GM23248 (cell line): ENCODE data around the gene OR4D5. TPM values are rescaled to one million over a fixed set of nuclear protein-coding genes. Genes with fewer than 3 reads are reported as not detected.

Experiments
- DNase-seq: peaks from one replicate; pipeline ENCODE4 v3.0.0-alpha.2; 2015
- H2AFZ ChIP-seq: fragments of 200-600 bp; sonication (generic); 2 replicates; pipeline ENCODE4 v1.6.1; 2016; ENCODE audit warnings: antibody characterized with exemption
- H3F3A ChIP-seq: fragments of 200-600 bp; sonication (generic); 2 replicates; pipeline ENCODE4 v1.6.1; 2016; ENCODE audit warnings: mild to moderate bottlenecking, antibody characterized with exemption, mixed run types; ENCODE audit not compliant: insufficient read depth
- H3K27ac ChIP-seq: fragments of 200-600 bp; sonication (generic); 2 replicates; pipeline ENCODE4 v1.5.1; 2016; ENCODE audit warnings: mild to moderate bottlenecking
- H3K27me3 ChIP-seq: fragments of 200-600 bp; sonication (generic); replicated peaks from 2 replicates; pipeline ENCODE4 v1.6.1; 2016; ENCODE audit warnings: mild to moderate bottlenecking; ENCODE audit not compliant: insufficient read depth
- H3K36me3 ChIP-seq: fragments of 200-600 bp; sonication (generic); 2 replicates; pipeline ENCODE4 v1.6.1; 2016; ENCODE audit warnings: low read depth, mild to moderate bottlenecking
- H3K4me1 ChIP-seq: fragments of 200-600 bp; sonication (generic); 2 replicates; pipeline ENCODE4 v1.6.1; 2016; ENCODE audit warnings: mild to moderate bottlenecking; ENCODE audit not compliant: insufficient read depth
- H3K4me2 ChIP-seq: fragments of 200-600 bp; sonication (generic); one replicate; pipeline ENCODE4 v1.6.1; 2016; ENCODE audit warnings: mild to moderate bottlenecking; ENCODE audit not compliant: unreplicated experiment
- H3K4me3 ChIP-seq: fragments of 200-600 bp; sonication (generic); 2 replicates; pipeline ENCODE4 v1.5.1; 2016; ENCODE audit warnings: mild to moderate bottlenecking
- H3K79me2 ChIP-seq: fragments of 200-600 bp; sonication (generic); 2 replicates; pipeline ENCODE4 v1.6.1; 2016; ENCODE audit warnings: mild to moderate bottlenecking; ENCODE audit not compliant: insufficient read depth
- H3K9ac ChIP-seq: fragments of 200-600 bp; sonication (generic); 2 replicates; pipeline ENCODE4 v1.6.1; 2016; ENCODE audit warnings: mild to moderate bottlenecking
- H3K9me2 ChIP-seq: fragments of 200-600 bp; sonication (generic); 2 replicates; pipeline ENCODE4 v1.6.1; 2016; ENCODE audit warnings: mixed run types, mild to moderate bottlenecking, moderate library complexity; ENCODE audit not compliant: insufficient read depth
- H3K9me3 ChIP-seq: fragments of 200-600 bp; sonication (generic); one replicate; pipeline ENCODE4 v1.6.1; 2017; ENCODE audit warnings: low read depth
- H4K20me1 ChIP-seq: fragments of 200-600 bp; sonication (generic); 2 replicates; pipeline ENCODE4 v1.6.0; 2016; ENCODE audit not compliant: insufficient read depth
- EZH2 ChIP-seq: fragments of 200-600 bp; sonication (generic); IDR thresholded peaks from 2 replicates; pipeline ENCODE4 v1.6.1; 2018; ENCODE audit warnings: antibody characterized with exemption, mild to moderate bottlenecking; ENCODE audit not compliant: insufficient read depth, poor library complexity, severe bottlenecking
- EZH2phosphoT487 ChIP-seq: fragments of 200-600 bp; sonication (generic); IDR thresholded peaks from 2 replicates; pipeline ENCODE4 v1.6.1; 2018; ENCODE audit warnings: antibody characterized with exemption, moderate library complexity, mild to moderate bottlenecking, low read depth; ENCODE audit not compliant: insufficient read depth
- WGBS, 2 experiments: methylation state at CpG; one replicate each; pipeline ENCODE4 v1.1.6; 2015 to 2017; ENCODE audit warnings: low lambda C conversion rate in 2 of 2, low coverage in 1 of 2; ENCODE audit errors: missing lambda C conversion rate in 2 of 2; 5-methylcytosine and 5-hydroxymethylcytosine counted together
- in situ Hi-C: fragments of 300-500 bp; cut with MboI; formaldehyde crosslinking; loops from 2 replicates; pipeline ENCODE4 v1.15.0; 2020
- polyA plus RNA-seq: library from polyadenylated mRNA; unstranded; fragments of >200 nt; fragmentation: Nextera tagmentation; extraction: Ambion mirVana; gene quantifications from 2 replicates; pipeline ENCODE4 v1.2.1, GENCODE V29; 2016
- total RNA-seq: library from RNA; depleted of rRNA; stranded (reverse); fragments of >200 nt; shearing (Covaris generic); gene quantifications from 2 replicates; pipeline ENCODE4 v1.2.3, GENCODE V29; 2014; rRNA removed

Gene OR4D5
- not detected in 2 replicates for total RNA-seq
- polyA plus RNA-seq = not detected in 2 replicates

DNA sequence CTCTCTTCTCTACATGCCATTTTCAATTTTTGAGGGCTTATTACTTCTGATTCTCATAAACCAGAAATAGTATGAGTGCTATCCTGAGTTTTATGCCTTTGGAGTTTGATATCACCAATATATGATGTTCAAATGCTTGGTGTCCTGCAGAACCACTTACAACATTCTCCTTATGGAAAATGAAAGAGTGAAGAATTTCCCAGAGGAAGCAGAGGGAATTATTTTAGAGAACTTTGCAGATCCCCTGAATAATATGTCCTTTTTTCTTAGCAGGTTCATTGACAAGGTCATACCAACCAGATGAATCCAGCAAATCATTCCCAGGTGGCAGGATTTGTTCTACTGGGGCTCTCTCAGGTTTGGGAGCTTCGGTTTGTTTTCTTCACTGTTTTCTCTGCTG, at the start of gene OR4D5:
OR4D5 (plus strand) TSS at position 301 of the 400 bp plus-strand sequence; CDS start at position 301, 0 bp downstream.
- Histone ChIP-seq H3K79me2 (no peaks in the 10 kb centered on the region), H3K36me3 (no peaks in the 10 kb centered on the region), H2AFZ (no peak within 1 kb of the TSS), H3K4me2 (no peak within 1 kb of the TSS), H3K9me3 (no peaks in the 10 kb centered on the region), H3K4me1 (no peaks in the 10 kb centered on the region), H3K9ac (no peak within 1 kb of the TSS), H3K27me3 (no peaks in the 10 kb centered on the region), H3K9me2 (no peaks in the 10 kb centered on the region), H3F3A (no peaks in the 10 kb centered on the region), H3K4me3 (no peak within 1 kb of the TSS), H3K27ac (no peak within 1 kb of the TSS), H4K20me1 (no peaks in the 10 kb centered on the region)
- no peak for DNase-seq
- TF ChIP-seq EZH2phosphoT487 = no peak
- 12 to 20% methylated on average over 1 of the region's 1 CpG for WGBS, 2 experiments
- in situ Hi-C loops = no loop called here

GRCh38 chr11:123892031-123892430, 47.4 kb upstream of the OR4D5 start:
- Histone ChIP-seq H3K9me2 (no peaks in the 10 kb centered on the region), H3F3A (no peaks in the 10 kb centered on the region), H4K20me1 (no peaks in the 10 kb centered on the region), H3K4me2 (no peak overlapping the region), H3K9ac (no peak overlapping the region), H3K27ac (no peak overlapping the region), H3K4me1 (no peaks in the 10 kb centered on the region), H3K4me3 (no peak overlapping the region), H2AFZ (no peak overlapping the region), H3K27me3 (0 out of 2 replicates have a peak, but pooled peaks cover 4% of the 10 kb centered on the region), H3K36me3 (no peaks in the 10 kb centered on the region), H3K79me2 (no peaks in the 10 kb centered on the region), H3K9me3 (no peaks in the 10 kb centered on the region)
- no peak for TF ChIP-seq EZH2phosphoT487
- no peak for TF ChIP-seq EZH2
- in situ Hi-C loops = no loop called here
- DNase-seq = no peak

DNA sequence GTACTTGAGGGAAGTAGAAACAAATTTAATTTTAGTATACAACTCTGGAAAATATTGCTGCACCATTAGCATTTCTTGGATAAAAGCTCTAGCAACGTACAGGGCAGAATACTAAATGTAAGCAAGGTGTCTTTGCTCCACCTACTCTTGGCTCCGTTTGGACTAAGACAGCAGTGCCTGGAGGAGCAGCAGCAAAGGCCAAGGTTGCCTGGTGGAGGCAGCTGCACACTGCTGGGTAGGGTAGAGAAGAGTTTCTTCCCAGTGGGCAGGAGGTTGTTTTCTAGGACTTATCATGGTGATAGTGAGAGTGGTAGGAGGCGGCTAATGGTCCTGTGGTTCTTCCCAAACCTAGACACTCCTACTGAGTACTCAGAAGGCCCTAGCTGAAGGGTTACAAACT, 39.6 kb upstream of the OR4D5 start:
- Histone ChIP-seq H3K4me3 (no peak overlapping the region), H3K9me2 (no peaks in the 10 kb centered on the region), H3K36me3 (no peaks in the 10 kb centered on the region), H3K9ac (no peak overlapping the region), H3K27ac (no peak overlapping the region), H3K9me3 (no peaks in the 10 kb centered on the region), H3K4me2 (no peak overlapping the region), H2AFZ (no peak overlapping the region), H3F3A (no peaks in the 10 kb centered on the region), H4K20me1 (no peaks in the 10 kb centered on the region), H3K4me1 (no peaks in the 10 kb centered on the region), H3K79me2 (no peaks in the 10 kb centered on the region), H3K27me3 (peaks cover 4% of the 10 kb centered on the region; the same call in 1 of the 2 replicates)
- no peak for TF ChIP-seq EZH2phosphoT487
- TF ChIP-seq EZH2 = no peak
- in situ Hi-C loops = no loop called here
- 7 to 11% methylated on average over 3 of the region's 3 CpGs for WGBS, 2 experiments
- DNase-seq = no peak

- no peak within 1 kb of the TSS for H3K4me3 ChIP-seq
- WGBS, 2 experiments = 11 to 25% methylated on average over 1 of the region's 1 CpG
- H3K4me2 ChIP-seq = no peak within 1 kb of the TSS
- DNase-seq = no peak
- H2AFZ ChIP-seq = no peak within 1 kb of the TSS
- no peaks in the 10 kb centered on the region for H3K79me2 ChIP-seq
- in situ Hi-C loops = no loop called here
- no peak within 1 kb of the TSS for H3K27ac ChIP-seq
- H3K9ac ChIP-seq = no peak within 1 kb of the TSS
- H3K9me3 ChIP-seq = no peaks in the 10 kb centered on the region
- no peaks in the 10 kb centered on the region for H3K36me3 ChIP-seq
- H4K20me1 ChIP-seq = no peaks in the 10 kb centered on the region
- H3K9me2 ChIP-seq = no peaks in the 10 kb centered on the region
- no peak for TF ChIP-seq EZH2phosphoT487
- no peak for TF ChIP-seq EZH2
- H3K27me3 ChIP-seq = peaks cover 4% of the 10 kb centered on the region; the same call in 1 of the 2 replicates
- no peaks in the 10 kb centered on the region for H3K4me1 ChIP-seq
- no peaks in the 10 kb centered on the region for H3F3A ChIP-seq
These were observed 37.5 kb upstream of the OR4D5 start, which contains the start of gene OR8D4 for GRCh38 chr11:123901867-123902266. Gene OR8D4 (plus strand): TSS chr11:123902167. CDS start chr11:123906432, 4,265 bp downstream.

DNA sequence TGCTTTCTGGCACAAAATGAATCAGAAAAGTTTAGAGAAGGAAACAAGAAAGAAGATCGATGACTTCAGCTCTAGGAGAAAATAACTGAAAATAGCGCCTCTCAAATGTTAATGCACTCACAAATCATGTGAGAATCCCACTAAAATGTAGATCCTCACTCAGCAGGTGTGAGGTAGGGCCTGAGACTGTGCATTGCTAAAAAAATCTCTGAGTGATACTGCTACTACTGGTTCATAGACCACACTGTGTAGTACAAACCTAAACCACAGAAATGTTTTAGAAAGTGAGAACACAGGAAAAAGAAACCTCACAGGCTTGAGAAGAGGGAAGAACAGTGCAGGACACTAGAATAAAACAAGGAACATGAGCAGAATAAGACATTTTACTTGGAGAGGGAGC, 35.5 kb upstream of the OR4D5 start:
- Histone ChIP-seq H3K9me3 (no peaks in the 10 kb centered on the region), H3K36me3 (no peaks in the 10 kb centered on the region), H3K27ac (no peak overlapping the region), H3K27me3 (peaks cover 4% of the 10 kb centered on the region), H3K79me2 (no peaks in the 10 kb centered on the region), H3F3A (no peaks in the 10 kb centered on the region), H3K4me1 (no peaks in the 10 kb centered on the region), H3K4me3 (no peak overlapping the region), H3K9me2 (no peaks in the 10 kb centered on the region), H4K20me1 (no peaks in the 10 kb centered on the region), H3K4me2 (no peak overlapping the region), H3K9ac (no peak overlapping the region), H2AFZ (no peak overlapping the region)
- 14 to 18% methylated on average over 2 of the region's 2 CpGs for WGBS, 2 experiments
- in situ Hi-C loops = no loop called here
- TF ChIP-seq EZH2 (no peak), EZH2phosphoT487 (no peak)
- DNase-seq = no peak
